Mucosa of descending colon (tissue), 3 donors: Measurements from ENCODE around the gene ZBTB7C. TPM values are rescaled to one million over a fixed set of nuclear protein-coding genes. Genes with fewer than 3 reads are reported as not detected.

Experiments
- ATAC-seq: fragments of 200-7000 bp; cut with Tn5 transposase; one replicate; pipeline ENCODE4 v1.9.1; 2020; ENCODE audit warnings: mild to moderate bottlenecking, moderate library complexity
- DNase-seq, 3 donors: peaks; one replicate each; pipeline ENCODE4 v3.0.0-alpha.2; 2020
- H3K36me3 ChIP-seq: fragments of 200-600 bp; one replicate; pipeline ENCODE4 v1.8.0; 2021; ENCODE audit warnings: low read depth, mild to moderate bottlenecking
- H3K4me1 ChIP-seq: fragments of 200-600 bp; one replicate; pipeline ENCODE4 v1.8.0; 2021; ENCODE audit warnings: low read depth, mild to moderate bottlenecking
- H3K4me3 ChIP-seq: fragments of 200-600 bp; one replicate; pipeline ENCODE4 v1.8.0; 2021; ENCODE audit warnings: mild to moderate bottlenecking
- H3K9me3 ChIP-seq: fragments of 200-600 bp; one replicate; pipeline ENCODE4 v1.8.0; 2021; ENCODE audit warnings: mild to moderate bottlenecking
- intact Hi-C, 2 donors: fragments of 100-400 bp; cut with DNase I in 1 of 2; cut with micrococcal nuclease in 1 of 2; formaldehyde crosslinking; loops; one replicate each; pipeline versions ENCODE4 v1.11.0 to v1.11.1; 2022; cut with DNase I, micrococcal nuclease
- total RNA-seq, 3 donors: library from RNA; stranded (reverse); fragmentation: NEBNext Ultra II Directional in 2 of 3; extraction: Animal tissue kit (Norgen Biotek cat#: 25700) in 2 of 3; gene quantifications; one replicate each; pipeline versions ENCODE4 v1.2.1 to v1.2.4, GENCODE V29; 2021 to 2023
- TF ChIP-seq, protein P1 (sequence below): fragments of 200-600 bp; IDR thresholded peaks from one replicate; pipeline ENCODE4 v1.8.0; 2022; ENCODE audit warnings: antibody characterized with exemption, mild to moderate bottlenecking
- donor health status: DM: no; HTN: no; CAD: no; lungs with moderate emphysema.
- donor health status: DM: no; HTN: no; CAD: no.
- donor health status: DM: no; HTN: yes; CAD: no.

Gene ZBTB7C
- total RNA-seq, 3 donors from 2014 or later, result 20.8 to 56.6 (median 38.2) TPM

DNA sequence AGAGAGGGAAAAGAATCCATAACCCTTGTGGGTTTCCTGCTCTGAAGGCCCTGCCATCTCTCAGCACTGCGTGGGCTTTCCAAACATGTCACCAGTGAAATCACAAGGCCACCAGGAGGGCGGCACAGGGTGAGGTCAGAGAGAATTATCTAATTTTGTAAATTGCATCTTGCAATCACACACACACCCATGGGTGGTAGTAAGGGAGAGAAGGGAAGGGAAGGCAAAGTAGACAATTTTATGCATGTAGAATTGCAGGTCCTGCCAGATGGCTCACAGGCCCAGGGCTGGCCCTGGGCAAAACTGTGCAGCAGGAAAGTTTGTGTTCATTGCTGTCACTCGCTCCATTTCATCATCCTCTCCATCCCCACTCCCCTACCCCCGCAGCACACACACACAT is 21.0 kb upstream of the ZBTB7C start:
- intact Hi-C loops, result no loop called here
- Histone ChIP-seq H3K9me3 (no peaks in the 10 kb centered on the region), H3K4me1 (no peaks in the 10 kb centered on the region), H3K4me3 (no peak overlapping the region), H3K36me3 (no peaks in the 10 kb centered on the region)
- TF ChIP-seq, protein P1, sequence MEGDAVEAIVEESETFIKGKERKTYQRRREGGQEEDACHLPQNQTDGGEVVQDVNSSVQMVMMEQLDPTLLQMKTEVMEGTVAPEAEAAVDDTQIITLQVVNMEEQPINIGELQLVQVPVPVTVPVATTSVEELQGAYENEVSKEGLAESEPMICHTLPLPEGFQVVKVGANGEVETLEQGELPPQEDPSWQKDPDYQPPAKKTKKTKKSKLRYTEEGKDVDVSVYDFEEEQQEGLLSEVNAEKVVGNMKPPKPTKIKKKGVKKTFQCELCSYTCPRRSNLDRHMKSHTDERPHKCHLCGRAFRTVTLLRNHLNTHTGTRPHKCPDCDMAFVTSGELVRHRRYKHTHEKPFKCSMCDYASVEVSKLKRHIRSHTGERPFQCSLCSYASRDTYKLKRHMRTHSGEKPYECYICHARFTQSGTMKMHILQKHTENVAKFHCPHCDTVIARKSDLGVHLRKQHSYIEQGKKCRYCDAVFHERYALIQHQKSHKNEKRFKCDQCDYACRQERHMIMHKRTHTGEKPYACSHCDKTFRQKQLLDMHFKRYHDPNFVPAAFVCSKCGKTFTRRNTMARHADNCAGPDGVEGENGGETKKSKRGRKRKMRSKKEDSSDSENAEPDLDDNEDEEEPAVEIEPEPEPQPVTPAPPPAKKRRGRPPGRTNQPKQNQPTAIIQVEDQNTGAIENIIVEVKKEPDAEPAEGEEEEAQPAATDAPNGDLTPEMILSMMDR, result no peak
- DNase-seq (no peak), ATAC-seq (no peak)

DNA sequence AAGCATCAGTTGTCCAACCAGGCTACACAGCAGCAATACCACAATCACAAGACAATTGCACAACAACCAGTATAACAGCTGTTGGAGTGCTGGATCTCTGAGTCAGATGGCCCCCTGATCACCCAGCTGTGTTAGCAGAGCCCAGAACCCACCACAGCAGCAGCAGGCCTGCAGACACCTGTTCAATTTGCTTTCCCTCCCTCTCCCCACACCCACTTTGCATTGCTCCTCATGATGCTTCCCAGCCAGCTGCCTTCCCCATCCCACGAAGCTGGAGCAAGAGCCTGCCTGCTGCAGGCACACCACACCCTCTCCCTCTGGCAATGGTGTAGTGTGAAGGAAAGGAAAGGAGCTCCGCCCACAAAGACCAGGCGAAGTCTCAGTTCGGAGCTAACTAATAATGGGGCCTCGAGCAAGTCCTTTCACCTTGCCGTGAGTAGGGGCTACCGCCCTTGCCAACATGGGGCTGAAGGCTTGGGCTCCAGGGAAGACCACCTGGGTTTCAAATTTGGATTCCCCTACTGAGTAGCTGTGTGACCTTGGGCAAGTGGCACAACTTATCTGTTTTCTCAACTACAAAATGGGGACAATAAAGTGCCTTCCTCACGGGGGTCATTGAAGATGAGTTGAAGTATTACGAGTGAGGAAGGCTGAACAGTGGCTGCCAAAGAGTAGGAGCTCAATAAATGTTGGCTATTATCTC is 19.4 kb upstream of the ZBTB7C start:
- intact Hi-C loops, result no loop called here
- H3K4me1 ChIP-seq, result no peaks in the 10 kb centered on the region
- no peaks in the 10 kb centered on the region for H3K36me3 ChIP-seq
- no peaks in the 10 kb centered on the region for H3K9me3 ChIP-seq
- no peak for DNase-seq
- TF ChIP-seq, protein P1, result no peak
- ATAC-seq, result no peak
- H3K4me3 ChIP-seq, result no peak overlapping the region

DNA sequence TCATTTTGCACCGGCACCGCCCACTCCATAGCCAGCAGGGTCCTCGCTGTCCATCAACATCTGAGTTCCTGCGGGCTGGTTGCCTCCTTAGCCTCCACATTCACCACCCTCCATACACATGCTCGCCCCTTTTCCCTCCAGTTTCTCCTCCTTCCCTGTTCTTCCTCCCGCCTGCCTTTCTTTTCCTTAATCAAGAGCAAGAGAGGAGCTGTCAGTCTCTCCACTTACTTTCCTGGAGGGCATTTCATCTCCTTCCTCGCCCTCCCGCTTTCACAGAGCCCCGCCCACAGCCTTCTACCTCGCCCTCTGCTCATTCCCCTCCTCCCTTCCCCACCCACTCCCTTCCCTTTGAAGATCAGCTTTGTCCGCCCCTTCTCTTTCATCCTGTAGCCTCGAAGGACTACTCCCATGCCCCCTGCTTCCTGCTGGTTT is 13.8 kb upstream of the ZBTB7C start:
- no peaks in the 10 kb centered on the region for H3K36me3 ChIP-seq
- no peak for ATAC-seq
- no peak for DNase-seq
- intact Hi-C loops, result no loop called here
- H3K4me3 ChIP-seq, result no peak overlapping the region
- H3K9me3 ChIP-seq, result no peaks in the 10 kb centered on the region
- TF ChIP-seq, protein P1, result no peak
- no peaks in the 10 kb centered on the region for H3K4me1 ChIP-seq

DNA sequence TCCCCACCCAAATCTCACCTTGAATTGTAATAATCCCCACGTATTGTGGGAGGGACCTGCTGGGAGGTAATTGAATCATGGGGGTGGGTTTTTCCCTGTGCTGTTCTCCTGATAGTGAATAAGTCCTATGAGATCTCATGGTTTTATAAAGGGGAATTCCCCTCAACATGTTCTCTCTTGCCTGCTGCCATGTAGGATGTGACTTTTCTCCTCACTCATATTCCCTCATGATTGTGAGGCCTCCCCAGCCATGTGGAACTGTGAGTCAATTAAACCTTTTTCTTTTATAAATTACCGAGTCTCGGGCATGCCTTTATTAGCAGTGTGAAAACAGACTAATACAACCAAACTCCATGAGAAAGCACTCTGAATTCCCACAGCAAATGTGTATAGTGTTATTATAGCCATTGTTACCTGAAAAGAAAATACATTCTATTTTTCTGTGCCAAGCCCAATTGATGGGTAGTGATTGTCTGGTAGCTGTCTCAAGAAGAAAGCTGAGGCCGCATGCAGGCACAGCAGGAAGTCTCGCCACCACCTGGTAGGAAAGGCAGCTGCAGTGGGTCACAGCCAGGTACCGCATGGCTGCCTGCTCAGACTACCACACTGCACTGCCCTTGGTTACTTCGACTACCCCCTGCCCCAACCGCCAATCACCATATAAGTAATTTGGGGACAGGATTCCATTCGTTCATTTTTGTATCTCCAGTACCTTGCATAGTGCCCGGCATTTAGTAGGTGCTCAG is 10.3 kb upstream of the ZBTB7C start:
- H3K4me1 ChIP-seq, result no peaks in the 10 kb centered on the region
- no peak overlapping the region for H3K4me3 ChIP-seq
- DNase-seq, result no peak
- no peaks in the 10 kb centered on the region for H3K9me3 ChIP-seq
- no peaks in the 10 kb centered on the region for H3K36me3 ChIP-seq
- no peak for ATAC-seq
- TF ChIP-seq, protein P1, result no peak
- intact Hi-C loops, result no loop called here

DNA sequence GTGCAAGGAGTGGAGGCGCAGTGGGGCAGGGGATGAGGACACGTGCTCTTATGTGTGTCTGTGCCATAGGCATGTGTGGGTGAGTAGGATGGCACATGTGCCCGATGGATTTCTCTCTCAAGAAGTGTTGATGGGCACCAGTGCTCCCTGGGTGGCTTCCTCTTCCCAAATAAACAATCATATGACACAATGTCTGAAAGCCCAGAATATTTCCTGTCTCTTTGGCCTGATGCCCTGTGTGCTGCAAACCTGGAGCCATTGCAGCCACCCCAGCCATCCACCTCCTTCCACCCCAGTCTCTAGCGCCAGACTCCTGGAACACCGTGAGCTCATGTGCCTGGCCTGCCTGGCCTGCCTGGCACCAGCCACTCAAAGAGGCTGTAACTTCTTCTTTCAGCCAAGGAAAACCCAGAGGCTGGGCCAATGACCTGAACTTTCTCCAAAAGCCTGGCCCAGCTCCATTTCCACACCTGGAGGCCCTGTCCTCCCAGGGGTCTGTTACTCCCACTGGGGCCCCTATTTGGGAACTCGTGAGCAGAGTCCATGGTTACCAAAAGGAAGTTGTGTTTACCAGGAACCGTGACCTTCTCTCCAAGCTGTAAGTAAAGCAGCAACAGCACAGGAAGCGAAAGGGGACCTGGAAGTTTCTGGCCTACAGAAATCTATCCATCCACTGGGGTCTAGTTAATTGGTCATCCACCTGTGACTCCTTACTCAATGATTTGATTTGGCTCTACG is 9.5 kb upstream of the ZBTB7C start:
- no peak for ATAC-seq
- DNase-seq, result no peak
- Histone ChIP-seq H3K4me1 (no peaks in the 10 kb centered on the region), H3K36me3 (no peaks in the 10 kb centered on the region), H3K9me3 (no peaks in the 10 kb centered on the region), H3K4me3 (no peak overlapping the region)
- TF ChIP-seq, protein P1, result no peak
- intact Hi-C loops, result no loop called here
